Right cardiac atrium (tissue), 5 donors: ENCODE data around the gene ZMYM3. TPM values are rescaled to one million over a fixed set of nuclear protein-coding genes. Genes with fewer than 3 reads are reported as not detected.
"Not testable (repeated sequence)": the region's sequence is repeated elsewhere in the genome, so short reads cannot be mapped to it uniquely, and the experiment has no call there.

Experiments
- ATAC-seq, 2 donors: fragments of 200-7000 bp; cut with Tn5 transposase; one replicate each; pipeline versions ENCODE4 v1.8.0 to v1.9.1; 2020; ENCODE audit warnings: moderate library complexity in 2 of 2, mild to moderate bottlenecking in 1 of 2
- DNase-seq, 3 donors: peaks; one replicate each; pipeline ENCODE4 v3.0.0-alpha.2; 2020
- H3K27ac ChIP-seq: one replicate; pipeline ENCODE4 v1.5.1; 2013; ENCODE audit warnings: mild to moderate bottlenecking, low read length, control low read depth, moderate library complexity
- H3K27me3 ChIP-seq: one replicate; pipeline ENCODE4 v1.6.1; 2013; ENCODE audit not compliant: control insufficient read depth, insufficient read depth
- H3K4me1 ChIP-seq: one replicate; pipeline ENCODE4 v1.6.1; 2013; ENCODE audit warnings: low read length; ENCODE audit not compliant: control insufficient read depth, insufficient read depth
- H3K4me3 ChIP-seq: one replicate; pipeline ENCODE4 v1.5.1; 2013; ENCODE audit warnings: low read length, control low read depth
- H3K9me3 ChIP-seq: one replicate; pipeline ENCODE4 v1.6.1; 2013; ENCODE audit warnings: low read length; ENCODE audit not compliant: control insufficient read depth
- WGBS: extraction: QIAGEN DNeasy Blood & Tissue Kit; methylation state at CpG from one replicate; pipeline ENCODE4 v1.1.7; 2013; 5-methylcytosine and 5-hydroxymethylcytosine counted together
- intact Hi-C, 4 donors: fragments of 100-400 bp; cut with DNase I; formaldehyde crosslinking; loops; one replicate each; pipeline versions ENCODE4 v1.11.0 to v1.14.0; 2022 to 2023
- long read RNA-seq, 4 donors: library from polyadenylated mRNA; unstranded; transcript quantifications; one replicate each; pipeline ENCODE4 v2.0.0, GENCODE V29; 2020 to 2021
- polyA plus RNA-seq: library from polyadenylated mRNA; stranded (reverse); fragments of 200-250 nt; gene quantifications from one replicate; pipeline ENCODE4 v1.2.3, GENCODE V29; 2013
- total RNA-seq, 4 donors: library from RNA; stranded (reverse); fragmentation: NEBNext Ultra II Directional; extraction: Animal tissue kit (Norgen Biotek cat#: 25700); gene quantifications; one replicate each; pipeline ENCODE4 v1.2.1, GENCODE V29; 2021
- donor health status: healthy with polysubstance abuse.
- donor health status: DM: no; HTN: yes; CAD: no.
- donor health status: DM: no; HTN: no; CAD: no.
- donor health status: DM: no; HTN: yes; CAD: no; lungs with severe emphysema.
- donor health status: DM: yes; HTN: yes; CAD: no.

Gene ZMYM3
- total RNA-seq, result 10 to 100 TPM; 13.0 to 24.2 (median 18.4) TPM
- 6.9 TPM for polyA plus RNA-seq
- long read RNA-seq, donor 1, partial matches to known transcripts, result 16 of 17 reads
- long read RNA-seq, donor 1, other reads (novel, unspliced or antisense), result 1 of 17 reads
- long read RNA-seq, donor 2, partial matches to known transcripts, result 1 of 4 reads
- long read RNA-seq, donor 2, other reads (novel, unspliced or antisense), result 3 of 4 reads
- long read RNA-seq, donor 3, partial matches to known transcripts, result 14 of 17 reads
- long read RNA-seq, donor 3, other reads (novel, unspliced or antisense), result 3 of 17 reads
- long read RNA-seq, donor 4, full-length matches to known transcripts, result 1 of 4 reads
- long read RNA-seq, donor 4, partial matches to known transcripts, result 2 of 4 reads
- long read RNA-seq, donor 4, other reads (novel, unspliced or antisense), result 1 of 4 reads

DNA sequence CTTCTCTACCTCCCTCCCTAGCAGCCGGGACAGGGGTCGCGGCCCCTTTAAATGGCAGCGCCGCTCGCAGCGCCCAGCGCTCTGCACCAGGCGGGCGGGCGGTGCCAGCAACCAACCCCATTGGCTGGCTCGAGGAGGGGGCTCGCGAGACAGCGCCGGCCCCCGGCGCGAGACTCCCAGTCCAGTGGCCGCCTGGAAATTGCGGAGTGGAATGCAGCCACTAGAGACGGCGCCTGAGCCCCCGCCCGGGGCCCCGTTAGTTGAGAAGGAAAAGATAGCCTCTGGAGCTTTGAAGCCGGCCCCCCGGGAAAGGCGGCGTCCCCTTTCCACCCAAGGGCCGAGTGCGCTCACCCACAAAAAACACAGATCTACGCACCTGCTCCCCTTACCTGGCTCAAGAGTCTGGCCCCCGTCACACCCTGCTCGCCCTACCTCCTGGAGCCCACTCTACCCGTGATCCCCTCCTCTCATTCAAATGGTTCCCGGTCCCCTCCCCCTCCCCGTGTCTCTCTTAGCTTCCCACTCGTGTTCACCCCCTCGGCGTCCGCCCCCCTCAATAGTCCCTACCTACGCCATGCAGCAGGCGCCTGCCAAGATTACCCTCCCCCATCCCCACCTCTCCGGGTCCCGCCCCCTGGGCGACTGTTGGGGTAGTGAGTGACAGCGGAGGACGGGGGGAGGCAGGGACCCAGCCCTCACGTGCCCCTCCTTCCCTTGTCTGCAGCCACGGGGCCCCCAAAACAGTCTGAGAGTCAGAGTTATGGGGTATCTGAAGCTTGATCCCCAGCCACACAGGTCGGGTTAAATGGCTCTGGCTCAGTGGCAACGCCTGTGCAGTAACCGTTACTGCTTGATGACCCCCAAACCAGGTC, at the start of gene ZMYM3:
Gene ZMYM3, minus strand, starts transcription at position 49 of the 872 bp plus-strand sequence. CDS start 885 bp downstream, outside the sequence.
- under 1% methylated on average over 54 of the region's 54 CpGs for WGBS
- DNase-seq, result peak; percentile 88 to 95 (median 95)
- peak within 1 kb of the TSS; percentile 96 for H3K27ac ChIP-seq
- peak within 1 kb of the TSS; percentile 83 for H3K4me3 ChIP-seq
- peaks cover 3% of the 10 kb centered on the region for H3K4me1 ChIP-seq
- intact Hi-C loops, result loop anchor here in 1 of 4 donors (10.0 kb wide), 1 partner anchor 110 kb away; the partner anchor contains the start of gene TAF1
- peak; percentile 96 to 97 for ATAC-seq
- H3K27me3 ChIP-seq, result no peaks in the 10 kb centered on the region
- no peaks in the 10 kb centered on the region for H3K9me3 ChIP-seq

DNA sequence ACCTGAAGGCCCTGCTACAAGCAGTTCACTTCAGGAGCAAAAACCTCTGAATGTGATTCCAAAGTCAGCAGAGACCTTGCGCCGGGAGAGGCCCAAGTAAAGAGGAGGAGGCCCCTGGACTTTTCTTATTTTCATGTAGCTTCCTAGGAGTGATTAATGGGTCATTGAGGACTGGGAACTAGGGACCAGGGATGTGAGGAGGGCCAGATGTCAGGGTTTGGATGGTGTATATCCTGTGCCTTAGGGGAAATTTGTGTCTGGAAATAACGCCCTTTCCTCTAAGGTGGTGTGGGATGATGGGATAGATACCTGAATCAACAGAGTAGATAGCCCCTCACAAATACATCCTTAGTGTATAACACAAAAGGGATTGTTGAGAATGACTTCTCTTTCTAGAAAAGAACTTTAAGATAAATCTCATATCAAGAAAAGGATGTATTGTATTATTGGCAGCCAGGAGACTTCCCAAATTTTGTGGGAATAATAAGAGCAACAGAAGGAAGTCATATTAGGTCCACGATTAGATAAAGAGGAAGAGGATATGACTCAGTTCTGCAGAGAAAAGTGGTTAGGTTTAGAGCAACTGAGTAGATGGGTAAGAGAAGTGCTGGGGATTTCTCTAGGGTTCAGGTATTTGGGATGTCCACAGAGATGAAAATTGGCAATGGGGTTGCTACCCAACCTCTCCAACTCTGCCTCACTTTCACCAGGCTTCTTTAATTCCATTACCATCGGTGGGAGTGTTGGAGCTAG, 48.7 kb upstream of the ZMYM3 start:
- 36% methylated on average over 5 of the region's 5 CpGs for WGBS

DNA sequence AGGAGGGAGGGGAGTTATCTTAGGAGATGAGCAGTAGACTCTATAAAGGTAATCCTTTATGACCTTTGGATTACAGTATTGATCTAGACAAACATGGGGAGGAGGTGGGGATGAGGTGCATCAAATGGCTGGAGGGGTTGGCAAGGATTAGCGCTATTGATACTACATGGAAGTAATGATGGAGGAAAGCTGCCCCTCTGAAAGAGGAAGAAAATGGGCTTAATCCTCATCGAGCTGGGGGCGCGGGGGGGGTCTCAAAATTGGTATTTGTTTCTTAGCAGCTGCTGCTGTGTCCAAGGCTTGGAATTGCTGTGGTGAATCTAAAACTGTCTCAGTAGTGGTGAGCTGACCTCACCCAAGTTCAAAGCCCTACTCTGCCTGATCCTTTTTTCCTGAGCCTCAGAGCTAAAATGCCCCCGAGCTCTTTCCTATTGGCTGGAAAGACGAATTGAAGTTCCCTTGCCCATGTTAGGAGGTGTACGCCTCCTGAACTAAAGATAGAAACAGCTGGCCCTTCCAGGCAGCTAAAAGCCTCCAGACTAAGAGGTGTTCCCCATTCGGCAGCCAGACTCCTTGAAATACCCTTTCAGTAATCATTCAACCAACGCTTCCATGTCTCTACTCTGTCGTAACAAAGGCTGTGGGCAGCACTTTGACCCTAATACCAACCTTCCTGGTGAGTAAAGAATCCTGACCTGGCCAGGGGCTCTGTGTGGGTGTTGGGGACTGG, 47.4 kb upstream of the ZMYM3 start, which contains the start of gene ITGB1BP2:
Gene ITGB1BP2, plus strand, starts transcription at position 556 of the 730 bp plus-strand sequence. Its CDS starts 57 bp downstream, at position 613.
- H3K4me1 ChIP-seq, result no peaks in the 10 kb centered on the region
- intact Hi-C loops, result no loop called here
- WGBS, result 54% methylated on average over 10 of the region's 10 CpGs
- H3K27ac ChIP-seq, result peak within 1 kb of the TSS; percentile 88
- no peaks in the 10 kb centered on the region for H3K9me3 ChIP-seq
- ATAC-seq, result peak; percentile 75 to 84
- no peaks in the 10 kb centered on the region for H3K27me3 ChIP-seq
- peak within 1 kb of the TSS; percentile 69 for H3K4me3 ChIP-seq
- no peak for DNase-seq

More for the DNA sequence above, 48.7 kb upstream of the ZMYM3 start:
- Histone ChIP-seq H3K4me1 (no peaks in the 10 kb centered on the region), H3K9me3 (no peaks in the 10 kb centered on the region), H3K27ac (peak overlapping the region; percentile 80), H3K4me3 (peak overlapping the region; percentile 69), H3K27me3 (no peaks in the 10 kb centered on the region)
- ATAC-seq (peak; percentile 20 to 71), DNase-seq (no peak)
- intact Hi-C loops, result no loop called here

DNA sequence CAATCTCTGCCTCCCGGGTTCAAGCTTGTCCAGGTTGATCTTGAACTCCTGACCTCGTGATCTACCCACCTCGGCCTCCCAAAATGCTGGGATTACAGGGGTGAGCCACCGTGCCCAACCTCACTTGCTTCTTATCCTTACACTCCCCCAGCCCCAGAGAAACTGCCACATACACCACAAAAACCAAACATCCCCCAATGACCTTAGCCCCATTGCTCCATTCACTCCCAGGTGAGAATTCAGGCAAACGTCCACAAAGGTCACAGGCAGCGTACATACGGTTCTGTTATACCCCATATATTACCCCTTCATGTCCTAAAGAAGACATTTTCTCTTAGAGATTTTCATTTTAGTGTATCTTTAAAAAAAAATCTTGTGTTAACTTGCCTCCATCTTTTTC, 46.6 kb upstream of the ZMYM3 start:
- H3K27me3 ChIP-seq, H3K4me3 ChIP-seq, intact Hi-C loops, H3K4me1 ChIP-seq, DNase-seq, ATAC-seq, H3K9me3 ChIP-seq: not testable (repeated sequence)
- H3K27ac ChIP-seq, result peak overlapping the region; percentile 45
- 76% methylated on average over 7 of the region's 7 CpGs for WGBS

DNA sequence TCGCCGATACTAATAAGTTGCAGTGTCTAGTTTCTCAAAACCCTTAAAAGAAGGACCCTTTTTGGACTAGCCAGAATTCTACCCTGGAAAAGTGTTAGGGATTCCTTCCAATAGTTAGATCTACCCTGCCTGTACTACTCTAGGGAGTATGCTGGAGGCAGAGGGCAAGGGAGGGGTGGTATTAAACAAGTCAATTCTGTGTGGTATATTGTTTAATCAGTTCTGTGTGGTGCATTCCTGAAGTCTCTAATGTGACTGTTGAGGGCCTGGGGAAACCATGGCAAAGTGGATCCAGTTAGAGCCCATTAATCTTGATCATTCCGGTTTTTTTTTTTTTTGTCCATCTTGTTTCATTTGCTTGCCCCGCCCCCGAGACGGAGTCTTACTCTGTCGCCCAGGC, 46.1 kb upstream of the ZMYM3 start:
- H3K9me3 ChIP-seq, DNase-seq, intact Hi-C loops, H3K4me3 ChIP-seq, H3K27me3 ChIP-seq, ATAC-seq, H3K4me1 ChIP-seq: not testable (repeated sequence)
- peak overlapping the region; percentile 19 for H3K27ac ChIP-seq
- WGBS, result 90% methylated on average over 7 of the region's 7 CpGs

DNA sequence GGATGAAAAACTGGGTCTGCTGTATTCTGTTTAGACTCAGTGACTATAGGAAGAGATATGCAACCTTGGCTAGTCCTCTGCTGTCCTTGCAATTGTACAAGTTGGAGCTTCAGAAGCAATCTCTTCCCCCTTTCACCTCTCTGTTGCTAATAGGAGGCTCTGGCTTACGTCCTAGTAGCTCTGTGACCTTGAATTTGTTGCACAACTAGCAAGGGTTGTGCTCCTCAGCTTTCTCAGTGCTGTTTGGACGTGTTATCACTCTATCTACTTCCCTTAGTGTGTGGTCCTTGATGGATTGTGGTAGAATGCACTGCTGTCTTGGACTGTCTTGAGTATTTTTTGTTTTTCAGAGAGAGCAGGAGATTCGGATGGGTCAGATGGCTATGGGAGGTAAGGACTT, 44.2 kb upstream of the ZMYM3 start:
- intact Hi-C loops, result no loop called here
- peak overlapping the region; percentile 17 for H3K27ac ChIP-seq
- DNase-seq (no peak), ATAC-seq (no peak)
- no peaks in the 10 kb centered on the region for H3K9me3 ChIP-seq
- 67% methylated on average over 3 of the region's 3 CpGs for WGBS
- H3K4me1 ChIP-seq, result no peaks in the 10 kb centered on the region
- no peaks in the 10 kb centered on the region for H3K27me3 ChIP-seq
- H3K4me3 ChIP-seq, result no peak overlapping the region

DNA sequence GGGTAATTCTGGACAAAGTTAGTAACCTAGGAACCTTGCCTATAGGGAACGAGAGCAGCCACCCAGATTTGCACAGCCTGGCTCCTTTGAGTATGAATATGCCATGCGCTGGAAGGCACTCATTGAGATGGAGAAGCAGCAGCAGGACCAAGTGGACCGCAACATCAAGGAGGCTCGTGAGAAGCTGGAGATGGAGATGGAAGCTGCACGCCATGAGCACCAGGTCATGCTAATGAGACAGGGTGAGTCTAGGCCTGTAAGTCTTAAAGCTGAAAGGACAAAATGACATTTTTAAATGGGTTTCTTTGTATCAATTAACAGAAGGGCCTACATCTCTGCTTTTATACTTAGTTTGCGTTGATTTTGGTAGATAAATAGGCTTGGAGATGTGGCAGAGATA, 42.9 kb upstream of the ZMYM3 start:
- no peaks in the 10 kb centered on the region for H3K27me3 ChIP-seq
- no peak for DNase-seq
- no peak overlapping the region for H3K4me3 ChIP-seq
- H3K4me1 ChIP-seq, result no peaks in the 10 kb centered on the region
- H3K9me3 ChIP-seq, result no peaks in the 10 kb centered on the region
- WGBS, result 97% methylated on average over 6 of the region's 6 CpGs
- intact Hi-C loops, result no loop called here
- ATAC-seq, result no peak
- H3K27ac ChIP-seq, result no peak overlapping the region

DNA sequence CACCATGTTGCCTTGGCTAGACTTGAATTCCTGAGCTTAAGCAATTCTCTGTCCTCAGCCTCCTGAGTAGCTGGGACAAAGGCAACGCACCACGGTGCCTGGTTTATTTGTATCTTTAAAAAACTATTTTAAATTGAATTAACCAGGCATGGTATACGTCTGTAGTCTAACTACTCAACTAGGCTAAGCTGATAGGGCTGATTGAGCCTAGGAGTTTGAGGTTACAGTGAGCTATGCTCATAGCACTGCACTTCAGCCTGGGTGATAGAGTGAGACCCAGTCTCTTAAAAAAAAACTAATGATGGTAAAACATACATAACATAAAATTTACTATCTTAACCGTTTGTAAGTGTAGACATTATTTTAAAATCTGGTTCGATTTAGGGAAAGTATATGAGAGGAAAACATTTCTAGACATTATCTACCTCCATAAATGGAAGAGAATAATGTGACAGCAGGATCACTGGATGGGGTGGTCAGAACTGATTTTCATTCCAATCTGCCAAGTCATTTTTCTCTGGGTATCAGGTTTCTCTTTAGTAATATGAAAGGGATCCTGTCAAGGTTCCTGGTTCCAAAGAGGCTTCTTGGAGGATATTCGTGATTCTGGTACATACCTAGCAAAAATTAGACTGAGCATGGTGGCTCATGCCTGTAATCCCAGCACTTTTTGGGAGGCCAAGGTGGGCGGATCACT, 38.9 kb upstream of the ZMYM3 start:
- intact Hi-C loops, result no loop called here
- Histone ChIP-seq H3K4me3 (no peak overlapping the region), H3K9me3 (no peaks in the 10 kb centered on the region), H3K4me1 (no peaks in the 10 kb centered on the region), H3K27me3 (no peaks in the 10 kb centered on the region), H3K27ac (no peak overlapping the region)
- no peak for DNase-seq
- 89% methylated on average over 7 of the region's 7 CpGs for WGBS
- ATAC-seq, result no peak

DNA sequence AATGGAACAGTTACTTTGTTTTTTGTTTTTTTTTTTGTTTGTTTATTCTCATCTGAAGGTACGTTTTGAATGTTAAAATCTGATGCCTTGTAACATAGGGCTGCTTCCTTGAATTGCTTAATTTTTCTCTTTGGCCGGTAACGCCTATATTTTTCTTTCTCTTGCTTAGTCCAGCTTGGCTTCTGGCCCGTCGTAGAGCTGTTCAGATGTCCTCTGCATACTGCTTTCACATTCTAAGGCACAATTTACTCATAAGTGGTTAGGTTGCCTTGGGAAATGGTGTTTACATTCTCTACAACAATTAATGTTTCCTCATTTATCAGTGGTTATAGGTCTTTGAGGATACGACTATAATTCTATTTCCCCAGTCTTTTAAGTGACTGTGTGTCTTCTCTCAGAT, 37.4 kb upstream of the ZMYM3 start:
- intact Hi-C loops, result no loop called here
- 67% methylated on average over 6 of the region's 6 CpGs for WGBS
- no peaks in the 10 kb centered on the region for H3K4me1 ChIP-seq

DNA sequence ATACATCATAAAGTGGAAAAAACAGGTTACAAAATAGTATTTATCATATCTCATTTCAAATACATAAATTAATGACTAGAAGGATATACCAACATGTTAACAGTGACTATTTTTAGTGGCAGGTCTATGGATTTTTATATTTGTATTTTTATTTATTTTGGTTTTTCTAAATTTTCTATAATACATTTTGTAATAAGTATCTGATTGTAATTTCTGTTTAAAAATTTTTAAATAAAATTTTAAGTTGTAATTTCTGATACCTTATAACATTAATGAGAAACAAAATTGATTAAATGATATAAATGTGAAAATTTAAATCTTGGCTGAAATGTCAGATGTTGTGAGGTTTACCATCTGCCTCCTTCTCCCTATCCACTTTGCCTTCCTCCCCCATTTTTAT, 32.0 kb upstream of the ZMYM3 start:
- ATAC-seq (no peak), DNase-seq (no peak)
- Histone ChIP-seq H3K27ac (no peak overlapping the region), H3K9me3 (no peaks in the 10 kb centered on the region), H3K27me3 (no peaks in the 10 kb centered on the region), H3K4me1 (no peaks in the 10 kb centered on the region), H3K4me3 (no peak overlapping the region)
- intact Hi-C loops, result no loop called here

More for the DNA sequence above, 37.4 kb upstream of the ZMYM3 start:
- ATAC-seq, result peak in 1 of 2 donors; percentile 70
- no peak overlapping the region for H3K4me3 ChIP-seq
- H3K27ac ChIP-seq, result no peak overlapping the region
- H3K9me3 ChIP-seq, result no peaks in the 10 kb centered on the region
- DNase-seq, result peak in 1 of 3 donors; percentile 61
- H3K27me3 ChIP-seq, result no peaks in the 10 kb centered on the region
